NCI-H2029 treated with DMSO at 0.1 percent for 48 hours (cell line): ENCODE measurements around the gene TP53TG3B.
"Not testable (repeated sequence)": the region's sequence is repeated elsewhere in the genome, so short reads cannot be mapped to it uniquely, and the experiment has no call there.

Experiments used
- DNase-seq: peaks from one replicate; lab custom pipeline; 2025; lab: John Stamatoyannopoulos, UW

TP53TG3B gene, protein sequence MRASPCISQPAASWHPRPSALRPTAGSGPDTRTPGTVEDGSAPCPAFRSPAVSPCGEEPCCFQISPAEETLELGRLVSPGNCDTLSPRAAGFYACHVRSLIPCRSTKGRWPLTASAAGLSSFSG

DNA sequence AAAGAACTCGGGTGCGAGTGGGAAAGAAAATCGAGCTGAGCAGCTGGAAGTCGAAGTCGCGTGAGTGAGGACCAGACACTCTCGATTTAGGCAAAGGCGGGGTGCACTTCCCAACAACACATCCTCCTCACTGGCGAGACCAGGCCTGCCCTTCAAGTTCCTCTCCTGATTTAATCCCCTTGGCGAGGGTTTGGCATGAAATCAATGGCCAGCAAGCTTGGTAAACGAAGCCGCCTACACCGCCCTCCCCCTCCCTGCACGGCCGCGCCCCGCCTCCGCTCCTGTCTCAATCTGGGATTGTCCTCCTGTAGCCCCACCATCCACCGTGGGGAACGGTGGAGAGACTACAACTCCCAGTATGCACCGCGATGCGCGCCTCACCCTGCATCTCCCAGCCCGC lies at the start of gene TP53TG3B:
Gene TP53TG3B (plus strand): TSS at position 301 of the 400 bp plus-strand sequence. CDS start 68 bp downstream, at position 369.
- DNase-seq = not testable (repeated sequence)

DNA sequence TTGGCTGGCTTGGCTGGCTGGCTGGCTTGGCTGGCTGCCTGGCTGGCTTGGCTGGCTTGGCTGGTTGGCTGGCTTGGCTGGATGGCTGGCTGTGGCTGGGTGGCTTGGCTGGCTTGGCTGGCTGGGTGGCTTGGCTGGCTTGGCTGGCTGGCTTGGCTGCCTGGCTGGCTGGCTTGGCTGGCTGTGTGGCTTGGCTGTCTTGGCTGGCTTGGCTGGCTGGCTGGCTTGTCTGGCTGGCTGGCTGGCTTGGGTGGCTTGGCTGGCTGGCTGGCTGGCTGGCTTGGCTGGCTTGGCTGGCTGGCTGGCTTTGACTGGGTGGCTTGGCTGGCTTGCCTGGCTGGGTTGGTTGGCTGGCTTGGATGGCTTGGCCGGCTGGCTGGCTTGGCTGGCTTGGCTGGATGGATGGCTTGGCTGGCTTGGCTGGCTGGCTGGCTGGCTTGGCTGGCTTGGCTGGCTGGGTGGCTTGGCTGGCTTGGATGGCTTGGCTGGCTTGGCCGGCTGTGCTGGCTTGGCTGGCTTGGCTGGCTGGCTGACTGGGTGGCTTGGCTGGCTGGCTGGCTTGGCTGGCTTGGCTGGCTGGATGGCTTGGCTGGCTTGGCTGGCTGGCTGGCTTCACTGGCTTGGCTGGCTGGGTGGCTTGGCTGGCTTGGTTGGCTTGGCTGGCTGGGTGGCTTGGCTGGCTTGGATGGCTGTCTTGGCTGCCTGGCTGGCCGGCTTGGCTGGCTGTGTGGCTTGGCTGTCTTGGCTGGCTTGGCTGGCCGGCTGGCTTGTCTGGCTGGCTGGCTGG lies 24.2 kb upstream of the TP53TG3B start:
- DNase-seq = not testable (repeated sequence)

DNA sequence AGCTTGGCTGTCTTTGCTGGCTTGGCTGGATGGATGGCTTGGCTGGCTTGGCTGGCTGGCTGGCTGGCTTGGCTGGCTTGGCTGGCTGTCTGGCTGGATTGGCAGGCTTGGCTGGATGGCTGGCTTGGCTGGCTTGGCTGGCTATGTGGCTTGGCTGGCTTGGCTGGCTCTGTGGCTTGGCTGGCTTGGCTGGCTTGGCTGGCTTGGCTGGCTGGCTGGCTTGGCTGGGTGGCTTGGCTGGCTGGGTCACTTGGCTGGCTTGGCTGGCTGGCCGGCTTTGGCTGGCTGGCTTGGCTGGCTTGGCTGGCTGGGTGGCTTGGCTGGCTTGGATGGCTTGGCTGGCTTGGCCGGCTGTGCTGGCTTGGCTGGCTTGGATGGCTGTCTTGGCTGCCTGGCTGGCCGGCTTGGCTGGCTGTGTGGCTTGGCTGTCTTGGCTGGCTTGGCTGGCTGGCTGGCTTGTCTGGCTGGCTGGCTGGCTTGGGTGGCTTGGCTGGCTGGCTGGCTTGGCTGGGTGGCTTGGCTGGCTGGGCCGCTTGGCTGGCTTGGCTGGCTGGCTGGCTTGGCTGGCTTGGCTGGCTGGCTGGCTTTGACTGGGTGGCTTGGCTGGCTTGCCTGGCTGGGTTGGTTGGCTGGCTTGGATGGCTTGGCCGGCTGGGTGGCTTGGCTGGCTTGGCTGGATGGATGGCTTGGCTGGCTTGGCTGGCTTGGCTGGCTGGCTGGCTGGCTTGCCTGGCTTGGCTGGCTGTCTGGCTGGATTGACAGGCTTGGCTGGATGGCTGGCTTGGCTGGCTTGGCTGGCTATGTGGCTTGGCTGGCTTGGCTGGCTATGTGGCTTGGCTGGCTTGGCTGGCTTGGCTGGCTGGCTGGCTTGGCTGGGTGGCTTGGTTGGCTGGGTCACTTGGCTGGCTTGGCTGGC lies 22.8 kb upstream of the TP53TG3B start:
- DNase-seq = not testable (repeated sequence)

DNA sequence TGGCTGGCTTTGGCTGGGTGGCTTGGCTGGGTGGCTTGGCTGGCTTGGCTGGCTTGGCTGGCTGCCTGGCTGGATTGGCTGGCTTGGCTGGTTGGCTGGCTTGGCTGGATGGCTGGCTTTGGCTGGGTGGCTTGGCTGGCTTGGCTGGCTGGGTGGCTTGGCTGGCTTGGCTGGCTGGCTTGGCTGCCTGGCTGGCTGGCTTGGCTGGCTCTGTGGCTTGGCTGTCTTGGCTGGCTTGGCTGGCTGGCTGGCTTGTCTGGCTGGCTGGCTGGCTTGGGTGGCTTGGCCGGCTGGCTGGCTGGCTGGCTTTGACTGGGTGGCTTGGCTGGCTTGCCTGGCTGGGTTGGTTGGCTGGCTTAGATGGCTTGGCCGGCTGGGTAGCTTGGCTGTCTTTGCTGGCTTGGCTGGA lies 22.1 kb upstream of the TP53TG3B start:
- DNase-seq = not testable (repeated sequence)

DNA sequence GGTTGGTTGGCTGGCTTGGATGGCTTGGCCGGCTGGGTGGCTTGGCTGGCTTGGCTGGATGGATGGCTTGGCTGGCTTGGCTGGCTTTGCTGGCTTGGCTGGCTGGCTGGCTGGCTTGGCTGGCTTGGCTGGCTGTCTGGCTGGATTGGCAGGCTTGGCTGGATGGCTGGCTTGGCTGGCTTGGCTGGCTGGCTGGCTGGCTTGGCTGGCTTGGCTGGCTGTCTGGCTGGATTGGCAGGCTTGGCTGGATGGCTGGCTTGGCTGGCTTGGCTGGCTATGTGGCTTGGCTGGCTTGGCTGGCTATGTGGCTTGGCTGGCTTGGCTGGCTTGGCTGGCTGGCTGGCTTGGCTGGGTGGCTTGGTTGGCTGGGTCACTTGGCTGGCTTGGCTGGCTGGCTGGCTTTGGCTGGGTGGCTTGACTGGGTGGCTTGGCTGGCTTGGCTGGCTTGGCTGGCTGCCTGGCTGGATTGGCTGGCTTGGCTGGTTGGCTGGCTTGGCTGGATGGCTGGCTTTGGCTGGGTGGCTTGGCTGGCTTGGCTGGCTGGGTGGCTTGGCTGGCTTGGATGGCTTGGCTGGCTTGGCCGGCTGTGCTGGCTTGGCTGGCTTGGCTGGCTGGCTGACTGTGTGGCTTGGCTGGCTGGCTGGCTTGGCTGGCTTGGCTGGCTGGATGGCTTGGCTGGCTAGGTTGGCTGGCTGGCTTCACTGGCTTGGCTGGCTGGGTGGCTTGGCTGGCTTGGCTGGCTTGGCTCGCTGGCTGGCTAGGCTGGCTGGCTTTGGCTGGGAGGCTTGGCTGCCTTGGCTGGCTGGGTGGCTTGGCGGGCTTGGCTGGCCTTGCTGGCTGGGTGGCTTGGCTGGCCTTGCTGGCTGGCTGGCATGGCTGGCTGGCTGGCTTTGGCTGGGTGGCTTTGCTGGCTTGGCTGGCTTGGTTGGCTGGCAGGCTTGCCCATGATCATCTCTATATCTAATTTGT lies 21.3 kb upstream of the TP53TG3B start:
- not testable (repeated sequence) for DNase-seq
